ENCODE data around the gene FAM174A. TPM values are rescaled to one million over a fixed set of nuclear protein-coding genes. Genes with fewer than 3 reads are reported as not detected.

FAM174A gene
- total RNA-seq = 20.3 and 24.5 TPM in 2 replicates

- peak within 1 kb of the TSS; percentile 87 for H3K4me3 ChIP-seq (ENCODE audit: low read depth, low read length)
- peak; percentile 97 for DNase-seq (ENCODE audit: low read depth)
- no peak for TF ChIP-seq CTCF (IDR thresholded peaks at IDR 0.05; ENCODE audit: insufficient read depth, low read depth, low read length)
Measured at GRCh38 chr5:100535060-100536005, at the start of gene FAM174A. FAM174A (plus strand) TSS chr5:100535374; CDS start chr5:100535531, 157 bp downstream.

GRCh38 chr5:100493996-100494395 is 41.2 kb upstream of the FAM174A start:
- peak; percentile 4 for DNase-seq (ENCODE audit: low read depth)
- no peak overlapping the region for H3K4me3 ChIP-seq (ENCODE audit: low read depth, low read length)
- TF ChIP-seq CTCF (IDR thresholded peaks at IDR 0.05; ENCODE audit: insufficient read depth, low read depth, low read length) = no peak

GRCh38 chr5:100496296-100496695 is 38.9 kb upstream of the FAM174A start:
- DNase-seq (ENCODE audit: low read depth) = no peak
- no peak for TF ChIP-seq CTCF (IDR thresholded peaks at IDR 0.05; ENCODE audit: insufficient read depth, low read depth, low read length)
- no peak overlapping the region for H3K4me3 ChIP-seq (ENCODE audit: low read depth, low read length)

GRCh38 chr5:100502684-100503083 is 32.5 kb upstream of the FAM174A start:
- DNase-seq (ENCODE audit: low read depth) = no peak
- H3K4me3 ChIP-seq (ENCODE audit: low read depth, low read length) = no peak overlapping the region
- TF ChIP-seq CTCF (IDR thresholded peaks at IDR 0.05; ENCODE audit: insufficient read depth, low read depth, low read length) = no peak

- DNase-seq (ENCODE audit: low read depth) = peak; percentile 69
- TF ChIP-seq CTCF (IDR thresholded peaks at IDR 0.05; ENCODE audit: insufficient read depth, low read depth, low read length) = no peak
- H3K4me3 ChIP-seq (ENCODE audit: low read depth, low read length) = no peak overlapping the region
Measured at GRCh38 chr5:100505984-100506670, 29.0 kb upstream of the FAM174A start.

- TF ChIP-seq CTCF (IDR thresholded peaks at IDR 0.05; ENCODE audit: insufficient read depth, low read depth, low read length) = no peak
- no peak overlapping the region for H3K4me3 ChIP-seq (ENCODE audit: low read depth, low read length)
- no peak for DNase-seq (ENCODE audit: low read depth)
Measured at GRCh38 chr5:100516285-100516684, 18.9 kb upstream of the FAM174A start.

Data from fibroblast of villous mesenchyme (primary cell).